PC-9 (cell line): ENCODE measurements around the gene COL4A1. TPM values are rescaled to one million over a fixed set of nuclear protein-coding genes. Genes with fewer than 3 reads are reported as not detected.

Source experiments
- BruUV-seq: library from RNA; stranded (reverse); fragments of 400-500 nt; replicated peaks from 2 replicates; lab custom pipeline; 2021; lab: Mats Ljungman, UMichigan
- CTCF ChIA-PET: fragments of 300-600 bp; sonication (Branson Sonifier 250); formaldehyde crosslinking; loops from one replicate; lab custom pipeline; 2022; ENCODE audit warnings: antibody characterized with exemption; lab: Charles Lee
- POLR2A ChIA-PET: fragments of 300-600 bp; sonication (Branson Sonifier 250); formaldehyde crosslinking; loops from one replicate; lab custom pipeline; 2022; ENCODE audit warnings: antibody characterized with exemption; ENCODE audit not compliant: unreplicated experiment; lab: Charles Lee
- DNase-seq, 2 experiments: peaks; one replicate each; pipeline versions ENCODE4 v3.0.0 to v3.0.0-alpha.2; 2015 to 2022; ENCODE audit warnings: mixed read lengths in 1 of 2
- H2AFZ ChIP-seq: fragments of 200-600 bp; sonication (generic); 2 replicates; pipeline ENCODE4 v1.8.1; 2017; ENCODE audit warnings: antibody characterized with exemption
- H3F3A ChIP-seq: fragments of 200-600 bp; sonication (generic); 2 replicates; pipeline ENCODE4 v1.8.1; 2017; ENCODE audit warnings: antibody characterized with exemption, mild to moderate bottlenecking, low read depth; ENCODE audit not compliant: insufficient read depth
- H3K27ac ChIP-seq: fragments of 200-600 bp; sonication (generic); 2 replicates; pipeline ENCODE4 v1.6.1; 2016; ENCODE audit warnings: mixed run types
- H3K27me3 ChIP-seq: fragments of 200-600 bp; sonication (generic); 2 replicates; pipeline ENCODE4 v1.6.1; 2016; ENCODE audit warnings: low read depth, mixed run types; ENCODE audit not compliant: insufficient read depth
- H3K36me3 ChIP-seq: fragments of 200-600 bp; sonication (generic); 2 replicates; pipeline ENCODE4 v1.6.1; 2016; ENCODE audit warnings: low read depth, mixed run types
- H3K4me1 ChIP-seq: fragments of 200-600 bp; sonication (generic); replicated peaks from 2 replicates; pipeline ENCODE4 v1.6.1; 2016; ENCODE audit warnings: mixed run types; ENCODE audit not compliant: insufficient read depth
- H3K4me2 ChIP-seq: fragments of 200-600 bp; sonication (generic); 2 replicates; pipeline ENCODE4 v1.6.1; 2017; ENCODE audit warnings: mixed run types
- H3K4me3 ChIP-seq: fragments of 200-600 bp; sonication (generic); 2 replicates; pipeline ENCODE4 v1.6.1; 2016; ENCODE audit warnings: mixed run types
- H3K79me2 ChIP-seq: fragments of 200-600 bp; sonication (generic); 2 replicates; pipeline ENCODE4 v1.6.1; 2017; ENCODE audit warnings: low read depth, mixed run types
- H3K9me2 ChIP-seq: fragments of 200-600 bp; sonication (generic); 2 replicates; pipeline ENCODE4 v1.8.1; 2017; ENCODE audit warnings: mild to moderate bottlenecking; ENCODE audit not compliant: insufficient read depth
- H3K9me3 ChIP-seq: fragments of 200-600 bp; sonication (generic); 2 replicates; pipeline ENCODE4 v1.8.1; 2016; ENCODE audit warnings: low read depth; ENCODE audit not compliant: insufficient read depth
- H4K20me1 ChIP-seq: fragments of 200-600 bp; sonication (generic); 2 replicates; pipeline ENCODE4 v1.8.1; 2017; ENCODE audit not compliant: insufficient read depth
- CTCF ChIP-seq: fragments of 200-600 bp; sonication (generic); conservative IDR thresholded peaks from 2 replicates; pipeline ENCODE4 v1.6.1; 2017; ENCODE audit warnings: mixed run types, antibody characterized with exemption, mild to moderate bottlenecking, moderate library complexity
- EZH2 ChIP-seq: fragments of 200-600 bp; sonication (generic); IDR thresholded peaks from 2 replicates; pipeline ENCODE4 v1.8.0; 2017; ENCODE audit warnings: antibody characterized with exemption, low read depth
- intact Hi-C: fragments of 100-400 bp; cut with micrococcal nuclease; formaldehyde crosslinking; loops from one replicate; pipeline ENCODE4 v1.10.0; 2022; ENCODE audit not compliant: unreplicated experiment
- total RNA-seq: library from RNA; stranded (reverse); gene quantifications from 2 replicates; pipeline ENCODE4 v1.2.3, GENCODE V29; 2021

Gene COL4A1
- total RNA-seq, 1 experiment from 2014 or later = 24.5 TPM

GRCh38 chr13:110134801-110135200 lies 172.2 kb downstream of the COL4A1 start:
- H3K27me3 ChIP-seq = no peaks in the 10 kb centered on the region
- no TSS peak for BruUV-seq
- intact Hi-C loops = loop anchor here (5.0 to 10.0 kb wide), 3 partner anchors 78 to 988 kb away; no protein-coding TSS in a partner anchor

GRCh38 chr13:110133425-110134235 lies 173.3 kb downstream of the COL4A1 start:
- ChIA-PET POLR2A (no interaction called here), CTCF (no interaction called here)
- intact Hi-C loops = loop anchor here (10.0 kb wide), 1 partner anchor 281 kb away; no protein-coding TSS in a partner anchor
- Histone ChIP-seq H3K9me3 (no peaks in the 10 kb centered on the region), H3K79me2 (no peaks in the 10 kb centered on the region), H3K27ac (no peak overlapping the region), H3F3A (peaks cover 33% of the 10 kb centered on the region), H3K4me1 (peaks cover 36% of the 10 kb centered on the region), H3K27me3 (no peaks in the 10 kb centered on the region), H3K36me3 (no peaks in the 10 kb centered on the region), H3K4me2 (no peak overlapping the region), H4K20me1 (no peaks in the 10 kb centered on the region), H3K9me2 (no peaks in the 10 kb centered on the region), H3K4me3 (no peak overlapping the region), H2AFZ (no peak overlapping the region)
- BruUV-seq = no TSS peak
- DNase-seq = no peak
- TF ChIP-seq EZH2 (no peak), CTCF (no peak)

More at GRCh38 chr13:110134801-110135200, 172.2 kb downstream of the COL4A1 start:
- H3K4me1 ChIP-seq = peaks cover 40% of the 10 kb centered on the region
- ChIA-PET CTCF (no interaction called here), POLR2A (no interaction called here)
- TF ChIP-seq CTCF = no peak
- no peak for TF ChIP-seq EZH2
- no peak overlapping the region for H2AFZ ChIP-seq
- H3K9me2 ChIP-seq = no peaks in the 10 kb centered on the region
- H3F3A ChIP-seq = peaks cover 38% of the 10 kb centered on the region
- no peaks in the 10 kb centered on the region for H4K20me1 ChIP-seq
- H3K36me3 ChIP-seq = no peaks in the 10 kb centered on the region
- no peak overlapping the region for H3K4me2 ChIP-seq
- H3K9me3 ChIP-seq = no peaks in the 10 kb centered on the region; the same call in 1 of the 2 replicates
- no peaks in the 10 kb centered on the region for H3K79me2 ChIP-seq
- no peak overlapping the region for H3K27ac ChIP-seq
- no peak for DNase-seq
- no peak overlapping the region for H3K4me3 ChIP-seq

- no peak overlapping the region for H2AFZ ChIP-seq
- ChIA-PET CTCF (no interaction called here), POLR2A (interaction anchor here (0.5 to 0.6 kb wide), 2 partner anchors 46 to 305 kb away, joined by 4 to 5 read pairs; no protein-coding TSS in a partner anchor)
- no peak overlapping the region for H3K4me3 ChIP-seq
- no peak for DNase-seq
- no peaks in the 10 kb centered on the region for H3K9me2 ChIP-seq
- no peaks in the 10 kb centered on the region for H3K27me3 ChIP-seq
- no TSS peak for BruUV-seq
- H3K79me2 ChIP-seq = no peaks in the 10 kb centered on the region
- intact Hi-C loops = loop anchor here (10.0 kb wide), 1 partner anchor 282 kb away; no protein-coding TSS in a partner anchor
- H3K36me3 ChIP-seq = no peaks in the 10 kb centered on the region
- H3K27ac ChIP-seq = no peak overlapping the region
- peaks cover 35% of the 10 kb centered on the region for H3F3A ChIP-seq
- no peak for TF ChIP-seq CTCF
- no peak for TF ChIP-seq EZH2
- H3K4me1 ChIP-seq = peaks cover 45% of the 10 kb centered on the region
- no peaks in the 10 kb centered on the region for H4K20me1 ChIP-seq
- no peak overlapping the region for H3K4me2 ChIP-seq
- no peaks in the 10 kb centered on the region for H3K9me3 ChIP-seq
Observed at GRCh38 chr13:110132225-110132982, 174.6 kb downstream of the COL4A1 start.
